Islet precursor cell (in vitro differentiated cells): Measurements from ENCODE around the gene PARD3B.

Experiments used
- DNase-seq: peaks from one replicate; pipeline ENCODE4 v3.0.0-alpha.2; 2018

PARD3B gene

GRCh38 chr2:205644018-205644417 is 1098.7 kb downstream of the PARD3B start:
- peak; percentile 70 for DNase-seq

GRCh38 chr2:205646680-205647079 is 1101.4 kb downstream of the PARD3B start:
- no peak for DNase-seq

- peak; percentile 99 for DNase-seq
These were observed 1105.2 kb downstream of the PARD3B start for GRCh38 chr2:205650450-205650849.

GRCh38 chr2:205650931-205651330 is 1105.7 kb downstream of the PARD3B start:
- no peak for DNase-seq

- no peak for DNase-seq
These were observed 1106.4 kb downstream of the PARD3B start for GRCh38 chr2:205651719-205652118.

GRCh38 chr2:205654878-205655605 is 1109.8 kb downstream of the PARD3B start:
- DNase-seq: no peak

GRCh38 chr2:205655779-205656456 is 1110.6 kb downstream of the PARD3B start:
- DNase-seq: no peak

- no peak for DNase-seq
These were observed 1111.2 kb downstream of the PARD3B start for GRCh38 chr2:205656461-205656860.

GRCh38 chr2:205656941-205657340 is 1111.7 kb downstream of the PARD3B start:
- no peak for DNase-seq

GRCh38 chr2:205657579-205657978 is 1112.3 kb downstream of the PARD3B start:
- DNase-seq: no peak

GRCh38 chr2:205658068-205658467 is 1112.8 kb downstream of the PARD3B start:
- DNase-seq: no peak

- DNase-seq: no peak
These were observed 1113.3 kb downstream of the PARD3B start for GRCh38 chr2:205658572-205658971.

GRCh38 chr2:205659922-205660321 is 1114.6 kb downstream of the PARD3B start:
- DNase-seq: no peak

- DNase-seq: peak; percentile 73
These were observed 1115.3 kb downstream of the PARD3B start for GRCh38 chr2:205660521-205661124.

- DNase-seq: no peak
These were observed 1116.0 kb downstream of the PARD3B start for GRCh38 chr2:205661281-205661680.

GRCh38 chr2:205662206-205662965 is 1117.1 kb downstream of the PARD3B start:
- no peak for DNase-seq

GRCh38 chr2:205665791-205666190 is 1120.5 kb downstream of the PARD3B start:
- DNase-seq: no peak
